Thymus (tissue), 11 donors: ENCODE data around the gene SULT1E1. TPM values are rescaled to one million over a fixed set of nuclear protein-coding genes. Genes with fewer than 3 reads are reported as not detected.

Experiments
- DNase-seq, 9 donors: peaks; one replicate each; pipeline ENCODE4 v3.0.0-alpha.2; 2013; ENCODE audit warnings: low spot score in 9 of 9, low read depth in 6 of 9, missing footprints in 1 of 9
- H3K27ac ChIP-seq, 2 donors: one replicate each; pipeline ENCODE4 v1.5.1; 2013; ENCODE audit warnings: control low read depth in 1 of 2, low read depth in 1 of 2, low read length in 1 of 2, mild to moderate bottlenecking in 1 of 2, moderate library complexity in 1 of 2
- H3K27me3 ChIP-seq, 2 donors: one replicate each; pipeline ENCODE4 v1.5.1; 2013; ENCODE audit warnings: low read length in 1 of 2; ENCODE audit not compliant: control insufficient read depth in 2 of 2, insufficient read depth in 1 of 2
- H3K36me3 ChIP-seq, 2 donors: one replicate each; pipeline ENCODE4 v1.5.1; 2013; ENCODE audit warnings: low read length in 1 of 2, mild to moderate bottlenecking in 1 of 2, moderate library complexity in 1 of 2; ENCODE audit not compliant: control insufficient read depth in 2 of 2, insufficient read depth in 2 of 2
- H3K4me1 ChIP-seq, 2 donors: one replicate each; pipeline ENCODE4 v1.5.1; 2013; ENCODE audit warnings: low read length in 2 of 2; ENCODE audit not compliant: control insufficient read depth in 2 of 2, insufficient read depth in 2 of 2
- H3K4me3 ChIP-seq, 2 donors: one replicate each; pipeline ENCODE4 v1.5.1; 2013; ENCODE audit warnings: low read length in 2 of 2, control low read depth in 1 of 2, mild to moderate bottlenecking in 1 of 2
- H3K9me3 ChIP-seq, 2 donors: one replicate each; pipeline ENCODE4 v1.5.1; 2013; ENCODE audit warnings: low read length in 1 of 2, mild to moderate bottlenecking in 1 of 2; ENCODE audit not compliant: control insufficient read depth in 2 of 2, insufficient read depth in 1 of 2
- polyA plus RNA-seq: library from polyadenylated mRNA; stranded (reverse); fragments of 200-250 nt; gene quantifications from one replicate; pipeline ENCODE4 v1.2.3, GENCODE V29; 2013
- total RNA-seq: library from RNA; stranded (reverse); fragments of 120-200 nt; gene quantifications from one replicate; pipeline ENCODE4 v1.2.4, GENCODE V29; 2013
- donor health status: healthy.

SULT1E1 gene
- total and polyA plus RNA-seq, 2 donors, result 7.8 to 16.5 TPM

DNA sequence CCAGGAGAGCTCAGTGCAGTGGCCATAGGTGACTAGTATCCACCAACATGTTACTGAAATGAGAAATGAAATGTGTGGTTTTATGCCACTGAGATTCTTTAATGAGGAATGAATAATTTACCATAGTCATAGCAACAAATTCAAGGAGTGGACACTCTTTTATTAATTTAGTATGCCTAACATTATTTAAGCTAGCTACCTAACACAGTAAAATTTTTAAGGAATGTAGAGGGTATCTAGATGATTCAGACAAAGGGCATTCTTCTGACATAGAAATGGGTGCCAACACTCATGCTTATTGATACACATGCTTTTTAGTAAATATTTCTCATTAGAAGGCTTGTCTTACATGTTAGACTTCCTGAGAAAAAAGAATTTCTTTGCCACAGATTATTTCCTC, 66.2 kb downstream of the SULT1E1 start:
- no peaks in the 10 kb centered on the region for H3K4me1 ChIP-seq
- no peaks in the 10 kb centered on the region for H3K27me3 ChIP-seq
- H3K27ac ChIP-seq, result no peak overlapping the region
- H3K9me3 ChIP-seq, result no peaks in the 10 kb centered on the region
- no peaks in the 10 kb centered on the region for H3K36me3 ChIP-seq
- H3K4me3 ChIP-seq, result no peak overlapping the region
- DNase-seq, result no peak

Other genes with a start within 250 kb of the SULT1E1 start
- gene UGT2A2, start 220.5 kb downstream of the SULT1E1 start, total RNA-seq, result not detected
- gene UGT2A2, start 220.5 kb downstream of the SULT1E1 start, polyA plus RNA-seq, result not detected
- gene UGT2A1, start 206.9 kb downstream of the SULT1E1 start, total RNA-seq, result 0.09 TPM
- gene UGT2A1, start 206.9 kb downstream of the SULT1E1 start, polyA plus RNA-seq, result 0.21 TPM
- gene SULT1B1, start 99.5 kb downstream of the SULT1E1 start, total RNA-seq, result 0.90 TPM
- 2.5 TPM for gene SULT1B1, start 99.5 kb downstream of the SULT1E1 start, polyA plus RNA-seq
- 1.2 TPM for gene CSN1S1, start 70.9 kb upstream of the SULT1E1 start, total RNA-seq
- 5.2 TPM for gene CSN1S1, start 70.9 kb upstream of the SULT1E1 start, polyA plus RNA-seq
- 0.66 TPM for gene CSN2, start 105.6 kb upstream of the SULT1E1 start, total RNA-seq
- gene CSN2, start 105.6 kb upstream of the SULT1E1 start, polyA plus RNA-seq, result 48.7 TPM
- 1.3 TPM for gene STATH, start 135.8 kb upstream of the SULT1E1 start, total RNA-seq
- gene STATH, start 135.8 kb upstream of the SULT1E1 start, polyA plus RNA-seq, result 11.9 TPM
- gene HTN3, start 168.3 kb upstream of the SULT1E1 start, total RNA-seq, result 0.28 TPM
- gene HTN3, start 168.3 kb upstream of the SULT1E1 start, polyA plus RNA-seq, result 0.71 TPM
- gene HTN1, start 190.3 kb upstream of the SULT1E1 start, total RNA-seq, result 0.47 TPM
- 2.7 TPM for gene HTN1, start 190.3 kb upstream of the SULT1E1 start, polyA plus RNA-seq